ENCODE results near the gene DNAJC27. TPM values are rescaled to one million over a fixed set of nuclear protein-coding genes. Genes with fewer than 3 reads are reported as not detected.

The DNAJC27 gene
- total and polyA plus RNA-seq, 2 of the 13 experiments (the other 11 are each of a cell fraction or from before 2014, with no cell fraction given), result 3.1 to 3.7 TPM

DNA sequence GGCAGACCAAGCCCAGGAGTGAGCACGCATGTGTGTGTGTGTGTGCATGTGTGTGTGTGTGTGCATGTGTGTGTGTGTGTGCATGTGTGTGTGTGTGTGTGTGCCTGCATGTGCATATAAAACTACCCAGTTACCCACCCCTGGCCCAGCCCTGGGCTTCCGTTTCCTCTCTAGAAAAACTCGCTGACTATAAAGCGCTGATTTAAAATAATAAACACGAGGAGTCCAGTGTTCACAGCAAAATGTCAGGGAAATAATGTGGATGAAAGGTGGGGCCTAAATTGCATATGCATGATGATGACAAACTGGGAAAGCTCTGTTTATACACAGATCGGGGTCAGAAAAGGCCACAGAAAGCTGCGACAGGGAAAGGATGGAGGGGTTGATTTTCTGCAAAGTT, 59.2 kb downstream of the DNAJC27 start:
- Histone ChIP-seq H3K36me3 (replicated peaks in 1 of 2; ENCODE audit: control insufficient read depth in 1 of 2, insufficient read depth in 2 of 2, low read length in 2 of 2) (no peaks in the 10 kb centered on the region), H3K4me2 (ENCODE audit: low read depth, low read length) (no peak overlapping the region), H3K79me2 (ENCODE audit: insufficient read depth, low read length) (no peaks in the 10 kb centered on the region), H2AFZ (ENCODE audit: low read length) (no peak overlapping the region), H3K9me3 (ENCODE audit: low read length) (no peaks in the 10 kb centered on the region), H3K9ac (ENCODE audit: insufficient read depth, low read depth, low read length) (no peak overlapping the region), H3K4me3 (replicated peaks in 1 of 3; ENCODE audit: insufficient read depth in 1 of 3, low read depth in 2 of 3, low read length in 3 of 3) (no peak overlapping the region), H3K4me1 (ENCODE audit: insufficient read depth, low read length) (no peaks in the 10 kb centered on the region), H3K27me3 (ENCODE audit: control insufficient read depth in 1 of 2, insufficient read depth in 2 of 2, low read length in 2 of 2) (peaks cover 4 to 49% of the 10 kb centered on the region in 2 experiments; a peak in 3 of 5 replicates), H3K27ac (ENCODE audit: extremely low read length, insufficient read depth, low read length) (no peak overlapping the region), H4K20me1 (ENCODE audit: insufficient read depth, low read length) (no peaks in the 10 kb centered on the region)
- 73% methylated on average over 7 of the region's 7 CpGs for WGBS (ENCODE audit: low lambda C conversion rate)
- FAIRE-seq (no peak), ATAC-seq (no peak), DNase-seq (ENCODE audit: low spot score) (no peak)
- CTCF ChIA-PET (ENCODE audit: low intra/inter-chr PET ratio, low total read pairs), result no interaction called here
- in situ Hi-C loops (cut with HindIII; ENCODE audit: extremely low pct_ligation_motif_present, low pct_unique_long_range_greater_than_20kb), result no loop called here
- intact Hi-C loops (cut with micrococcal nuclease; ENCODE audit: unreplicated experiment), result no loop called here
- POLR2A ChIA-PET, result no interaction called here
- no peak for TF ChIP-seq HOXA5 (CRISPR knock-in tag; IDR thresholded peaks at IDR 0.05)
- no peak for TF ChIP-seq ZNF20 (CRISPR knock-in tag; IDR thresholded peaks at IDR 0.05)
- TF ChIP-seq ZNF329 (CRISPR knock-in tag; IDR thresholded peaks at IDR 0.05; ENCODE audit: low read depth), result no peak
- no peak for TF ChIP-seq SOX5 (CRISPR knock-in tag; IDR thresholded peaks at IDR 0.05; ENCODE audit: borderline replicate concordance)
- no peak for TF ChIP-seq E2F1 (CRISPR knock-in tag; IDR thresholded peaks at IDR 0.05)
- no TSS peak for BruUV-seq (replicated peaks)

- no peak overlapping the region for H2AFZ ChIP-seq (ENCODE audit: low read length)
- H3K9ac ChIP-seq (ENCODE audit: insufficient read depth, low read depth, low read length), result no peak overlapping the region
- POLR2A ChIA-PET, result no interaction called here
- no peaks in the 10 kb centered on the region for H3K79me2 ChIP-seq (ENCODE audit: insufficient read depth, low read length)
- no TSS peak for BruUV-seq (replicated peaks)
- DNase-seq (ENCODE audit: low spot score), result no peak
- H3K36me3 ChIP-seq (replicated peaks in 1 of 2; ENCODE audit: control insufficient read depth in 1 of 2, insufficient read depth in 2 of 2, low read length in 2 of 2), result no peaks in the 10 kb centered on the region
- H3K9me3 ChIP-seq (ENCODE audit: low read length), result no peaks in the 10 kb centered on the region
- peaks cover 0 to 44% of the 10 kb centered on the region in 2 experiments; a peak in 2 of 5 replicates for H3K27me3 ChIP-seq (ENCODE audit: control insufficient read depth in 1 of 2, insufficient read depth in 2 of 2, low read length in 2 of 2)
- no peaks in the 10 kb centered on the region for H4K20me1 ChIP-seq (ENCODE audit: insufficient read depth, low read length)
- intact Hi-C loops (cut with micrococcal nuclease; ENCODE audit: unreplicated experiment) (no loop called here), in situ Hi-C loops (cut with HindIII; ENCODE audit: extremely low pct_ligation_motif_present, low pct_unique_long_range_greater_than_20kb) (no loop called here)
- CTCF ChIA-PET (ENCODE audit: low intra/inter-chr PET ratio, low total read pairs), result no interaction called here
- no peaks in the 10 kb centered on the region for H3K4me1 ChIP-seq (ENCODE audit: insufficient read depth, low read length)
- H3K4me3 ChIP-seq (replicated peaks in 1 of 3; ENCODE audit: insufficient read depth in 1 of 3, low read depth in 2 of 3, low read length in 3 of 3), result no peak overlapping the region
- WGBS (ENCODE audit: low lambda C conversion rate), result 45% methylated on average over 3 of the region's 3 CpGs
- no peak for FAIRE-seq
- no peak for ATAC-seq
- peak; percentile 76; the same call in 1 of the 2 replicates for TF ChIP-seq RBAK (CRISPR knock-in tag; IDR thresholded peaks at IDR 0.05)
- TF ChIP-seq MLLT10 (CRISPR knock-in tag; IDR thresholded peaks at IDR 0.05), result no peak
- no peak overlapping the region for H3K27ac ChIP-seq (ENCODE audit: extremely low read length, insufficient read depth, low read length)
- no peak overlapping the region for H3K4me2 ChIP-seq (ENCODE audit: low read depth, low read length)
Measured at GRCh38 chr2:24910245-24910644, 61.5 kb downstream of the DNAJC27 start.
